Measurements from ENCODE around the gene EFCAB6. TPM values are rescaled to one million over a fixed set of nuclear protein-coding genes. Genes with fewer than 3 reads are reported as not detected.

EFCAB6 gene
- total RNA-seq, 4 donors from 2014 or later = 0.68 to 3.7 (median 0.80) TPM; not detected in 1

DNA sequence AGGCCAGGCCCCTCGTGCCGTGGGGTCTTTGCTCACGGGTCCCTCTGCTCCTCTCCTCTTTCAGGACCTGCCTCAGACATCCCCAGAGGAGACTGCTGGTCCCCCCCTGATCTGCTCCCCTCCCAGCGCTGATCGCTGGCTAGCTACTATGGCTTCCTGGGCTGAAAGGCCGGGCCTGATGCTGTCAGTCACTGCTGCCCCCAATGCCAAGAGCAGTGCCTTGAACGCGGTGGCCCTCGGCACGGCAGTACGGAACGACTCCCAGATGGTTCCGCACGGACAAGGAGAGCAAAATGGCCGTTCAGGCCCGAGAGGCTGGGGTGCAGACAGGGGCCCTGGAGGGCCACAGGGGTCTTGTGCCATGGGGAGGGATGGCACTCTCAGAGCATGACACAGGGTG is 28.7 kb upstream of the EFCAB6 start:
- intact Hi-C loops (cut with DNase I; ENCODE audit: low total_unique reads) = no loop called here
- H3K9me3 ChIP-seq = no peaks in the 10 kb centered on the region
- no peaks in the 10 kb centered on the region for H3K4me1 ChIP-seq
- no peak overlapping the region for H3K27ac ChIP-seq
- TF ChIP-seq EP300 (IDR thresholded peaks at IDR 0.05; ENCODE audit: low read depth) (no peak), POLR2A (IDR thresholded peaks at IDR 0.05) (no peak), POLR2AphosphoS5 (IDR thresholded peaks at IDR 0.05) (no peak)
- TF ChIP-seq, protein P1, sequence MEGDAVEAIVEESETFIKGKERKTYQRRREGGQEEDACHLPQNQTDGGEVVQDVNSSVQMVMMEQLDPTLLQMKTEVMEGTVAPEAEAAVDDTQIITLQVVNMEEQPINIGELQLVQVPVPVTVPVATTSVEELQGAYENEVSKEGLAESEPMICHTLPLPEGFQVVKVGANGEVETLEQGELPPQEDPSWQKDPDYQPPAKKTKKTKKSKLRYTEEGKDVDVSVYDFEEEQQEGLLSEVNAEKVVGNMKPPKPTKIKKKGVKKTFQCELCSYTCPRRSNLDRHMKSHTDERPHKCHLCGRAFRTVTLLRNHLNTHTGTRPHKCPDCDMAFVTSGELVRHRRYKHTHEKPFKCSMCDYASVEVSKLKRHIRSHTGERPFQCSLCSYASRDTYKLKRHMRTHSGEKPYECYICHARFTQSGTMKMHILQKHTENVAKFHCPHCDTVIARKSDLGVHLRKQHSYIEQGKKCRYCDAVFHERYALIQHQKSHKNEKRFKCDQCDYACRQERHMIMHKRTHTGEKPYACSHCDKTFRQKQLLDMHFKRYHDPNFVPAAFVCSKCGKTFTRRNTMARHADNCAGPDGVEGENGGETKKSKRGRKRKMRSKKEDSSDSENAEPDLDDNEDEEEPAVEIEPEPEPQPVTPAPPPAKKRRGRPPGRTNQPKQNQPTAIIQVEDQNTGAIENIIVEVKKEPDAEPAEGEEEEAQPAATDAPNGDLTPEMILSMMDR (IDR thresholded peaks at IDR 0.05) = no peak
- H3K4me3 ChIP-seq = no peak overlapping the region
- H3K27me3 ChIP-seq = no peaks in the 10 kb centered on the region
- no peaks in the 10 kb centered on the region for H3K36me3 ChIP-seq
- 80% methylated on average over 16 of the region's 16 CpGs; no CpG with 5 or more reads in 1 of the 2 donors for WGBS, 2 donors (ENCODE audit: low coverage in 1 of 2)
- in situ Hi-C loops (cut with MboI; ENCODE audit: low pct_ligation_motif_present in 1 of 4, low pct_unique_long_range_greater_than_20kb in 1 of 4, low sequenced_read_pairs in 3 of 4) = loop anchor here in 1 of 4 donors (25.0 kb wide), 1 partner anchor 96 kb away; no protein-coding TSS in a partner anchor
- no peak for DNase-seq

GRCh38 chr22:43840431-43840830 is 28.3 kb upstream of the EFCAB6 start:
- 92% methylated on average over 10 of the region's 13 CpGs; no CpG with 5 or more reads in 1 of the 2 donors for WGBS, 2 donors (ENCODE audit: low coverage in 1 of 2)
- Histone ChIP-seq H3K36me3 (no peaks in the 10 kb centered on the region), H3K4me1 (no peaks in the 10 kb centered on the region), H3K4me3 (no peak overlapping the region), H3K27me3 (no peaks in the 10 kb centered on the region), H3K9me3 (no peaks in the 10 kb centered on the region), H3K27ac (no peak overlapping the region)
- intact Hi-C loops (cut with DNase I; ENCODE audit: low total_unique reads) = no loop called here
- TF ChIP-seq, protein P1 (IDR thresholded peaks at IDR 0.05) = no peak
- TF ChIP-seq POLR2AphosphoS5 (IDR thresholded peaks at IDR 0.05) = no peak
- no peak for TF ChIP-seq EP300 (IDR thresholded peaks at IDR 0.05; ENCODE audit: low read depth)
- no peak for DNase-seq
- in situ Hi-C loops (cut with MboI; ENCODE audit: low pct_ligation_motif_present in 1 of 4, low pct_unique_long_range_greater_than_20kb in 1 of 4, low sequenced_read_pairs in 3 of 4) = loop anchor here in 1 of 4 donors (25.0 kb wide), 1 partner anchor 97 kb away; no protein-coding TSS in a partner anchor

DNA sequence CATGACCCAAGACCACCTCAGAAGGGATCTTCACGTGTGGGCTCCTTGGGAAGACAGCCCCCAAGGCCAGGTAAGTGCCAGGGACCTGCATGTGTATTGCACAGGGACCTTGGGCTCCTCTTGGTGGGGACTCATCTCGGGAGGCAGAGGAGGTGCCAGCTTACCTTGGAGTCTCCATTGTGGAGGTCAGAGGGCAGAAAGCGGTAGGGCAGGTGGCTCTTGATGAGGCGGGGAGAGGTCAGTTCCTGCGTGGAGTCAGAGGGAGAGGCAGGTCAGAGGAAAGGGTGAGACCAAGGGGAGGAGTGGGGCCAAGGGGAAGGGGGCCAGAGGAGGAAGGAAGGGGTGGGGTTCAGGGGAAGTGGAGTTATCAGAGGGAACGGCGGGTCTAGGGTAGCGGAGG is 27.7 kb upstream of the EFCAB6 start:
- WGBS, 2 donors (ENCODE audit: low coverage in 1 of 2) = 0 to 50% methylated on average over 2 to 8 of the region's 8 CpGs
- H3K27me3 ChIP-seq = no peaks in the 10 kb centered on the region
- no peaks in the 10 kb centered on the region for H3K36me3 ChIP-seq
- no peaks in the 10 kb centered on the region for H3K4me1 ChIP-seq
- TF ChIP-seq, protein P1 (IDR thresholded peaks at IDR 0.05) = no peak
- no peak for TF ChIP-seq POLR2A (IDR thresholded peaks at IDR 0.05)
- no peak for TF ChIP-seq EP300 (IDR thresholded peaks at IDR 0.05; ENCODE audit: low read depth)
- intact Hi-C loops (cut with DNase I; ENCODE audit: low total_unique reads) (no loop called here), in situ Hi-C loops (cut with MboI; ENCODE audit: low pct_ligation_motif_present in 1 of 4, low pct_unique_long_range_greater_than_20kb in 1 of 4, low sequenced_read_pairs in 3 of 4) (loop anchor here in 1 of 4 donors (25.0 kb wide), 1 partner anchor 98 kb away; no protein-coding TSS in a partner anchor)
- no peaks in the 10 kb centered on the region for H3K9me3 ChIP-seq
- no peak for DNase-seq
- H3K4me3 ChIP-seq = no peak overlapping the region
- no peak overlapping the region for H3K27ac ChIP-seq

DNA sequence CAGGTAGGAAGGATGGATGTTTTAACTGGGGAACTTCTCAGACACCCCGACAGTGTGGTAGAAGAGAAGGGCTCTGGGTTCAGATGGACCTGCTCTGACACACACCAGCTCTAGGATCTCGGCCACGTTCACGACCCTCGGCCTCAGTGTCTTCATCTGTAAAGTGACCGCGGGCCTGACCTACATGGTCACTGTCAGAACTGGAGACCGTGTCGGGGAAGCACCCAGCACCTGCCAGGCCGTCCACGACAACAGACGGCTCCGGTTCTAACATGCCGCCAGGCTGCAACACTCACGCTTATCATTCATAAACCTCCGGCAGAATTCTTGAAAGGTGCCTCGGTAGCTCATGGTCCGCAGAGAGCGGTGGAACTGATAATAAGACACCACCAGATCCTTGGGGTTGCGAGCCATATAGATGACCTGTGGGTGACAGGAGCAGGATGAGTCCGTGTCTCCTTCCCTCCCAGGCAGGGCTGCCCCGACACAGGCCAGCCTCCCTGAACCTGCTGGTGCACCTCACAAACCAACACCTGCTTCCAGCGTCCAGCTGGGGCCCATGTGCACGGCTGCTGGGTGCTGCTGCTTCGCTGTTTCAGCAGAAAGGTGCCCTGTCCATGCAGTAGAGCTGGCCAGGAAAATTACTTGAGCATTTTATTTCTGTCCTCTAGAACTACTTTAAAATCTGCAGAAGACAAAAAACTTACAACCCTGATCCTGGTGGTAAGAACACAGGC is 26.6 kb upstream of the EFCAB6 start:
- Histone ChIP-seq H3K27me3 (no peaks in the 10 kb centered on the region), H3K36me3 (no peaks in the 10 kb centered on the region), H3K4me1 (no peaks in the 10 kb centered on the region), H3K27ac (no peak overlapping the region), H3K9me3 (no peaks in the 10 kb centered on the region), H3K4me3 (no peak overlapping the region)
- DNase-seq = no peak
- 89 to 100% methylated on average over 1 to 25 of the region's 25 CpGs for WGBS, 2 donors (ENCODE audit: low coverage in 1 of 2)
- in situ Hi-C loops (cut with MboI; ENCODE audit: low pct_ligation_motif_present in 1 of 4, low pct_unique_long_range_greater_than_20kb in 1 of 4, low sequenced_read_pairs in 3 of 4) (loop anchor here in 1 of 4 donors (25.0 kb wide), 1 partner anchor 99 kb away; no protein-coding TSS in a partner anchor), intact Hi-C loops (cut with DNase I; ENCODE audit: low total_unique reads) (no loop called here)
- TF ChIP-seq, protein P1 (IDR thresholded peaks at IDR 0.05) = no peak
- TF ChIP-seq POLR2A (IDR thresholded peaks at IDR 0.05) (no peak), EP300 (IDR thresholded peaks at IDR 0.05; ENCODE audit: low read depth) (no peak), POLR2AphosphoS5 (IDR thresholded peaks at IDR 0.05) (no peak)

All from transverse colon (tissue), 4 donors.